Type B pancreatic cell (in vitro differentiated cells): ENCODE results near the gene RAC3. TPM values are rescaled to one million over a fixed set of nuclear protein-coding genes. Genes with fewer than 3 reads are reported as not detected.
A peak's percentile ranks its signal among the peaks of the same experiment; 100 is the strongest.

ENCODE experiments used
- DNase-seq: peaks from one replicate; pipeline ENCODE4 v3.0.0; 2021; ENCODE audit warnings: mixed read lengths; ENCODE audit not compliant: unreplicated experiment; ENCODE audit errors: extremely low spot score
- H3K27ac Mint-ChIP-seq: 2 replicates; pipeline ENCODE4 v1.8.0; 2021; ENCODE audit warnings: mild to moderate bottlenecking, mixed read lengths
- H3K27me3 Mint-ChIP-seq: 2 replicates; pipeline ENCODE4 v1.8.0; 2021; ENCODE audit warnings: mixed read lengths
- H3K36me3 Mint-ChIP-seq: 2 replicates; pipeline ENCODE4 v1.8.0; 2021; ENCODE audit warnings: mixed read lengths
- H3K4me1 Mint-ChIP-seq: one replicate; pipeline ENCODE4 v1.8.0; 2021; ENCODE audit warnings: mixed read lengths; ENCODE audit not compliant: unreplicated experiment
- H3K4me3 Mint-ChIP-seq: 2 replicates; pipeline ENCODE4 v1.8.0; 2021; ENCODE audit warnings: mild to moderate bottlenecking, mixed read lengths
- H3K9me3 Mint-ChIP-seq: 2 replicates; pipeline ENCODE4 v1.8.0; 2021; ENCODE audit warnings: mixed read lengths
- total RNA-seq: library from RNA; stranded (reverse); gene quantifications from 2 replicates; pipeline ENCODE4 v1.2.1, GENCODE V29; 2021; ENCODE audit warnings: low replicate concordance
- TF ChIP-seq, protein P1 (sequence below): fragments of 200-600 bp; sonication (generic); conservative IDR thresholded peaks from 2 replicates; pipeline ENCODE4 v1.5.0; 2021; ENCODE audit warnings: antibody characterized with exemption, mild to moderate bottlenecking

The RAC3 gene
- total RNA-seq, 1 donor from 2014 or later: 51.7 TPM

DNA sequence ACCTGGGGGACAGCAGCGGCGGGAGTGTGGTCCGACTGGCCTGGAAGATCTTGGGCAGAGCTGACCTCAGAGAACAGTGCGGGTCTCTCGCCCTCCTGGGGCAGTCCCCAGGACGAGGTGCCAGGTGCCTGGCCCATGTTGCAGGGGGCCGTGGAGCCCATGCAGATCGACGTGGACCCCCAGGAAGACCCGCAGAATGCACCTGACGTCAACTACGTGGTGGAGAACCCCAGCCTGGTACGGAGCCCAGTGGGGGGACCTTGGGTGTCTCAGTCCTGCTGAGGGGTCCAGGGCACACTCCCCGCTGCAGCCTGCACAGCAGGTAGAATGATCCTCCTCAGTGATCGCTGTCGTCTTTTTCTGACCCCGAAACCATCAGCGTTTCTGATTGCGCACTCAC, 21.7 kb downstream of the RAC3 start:
- TF ChIP-seq, protein P1, sequence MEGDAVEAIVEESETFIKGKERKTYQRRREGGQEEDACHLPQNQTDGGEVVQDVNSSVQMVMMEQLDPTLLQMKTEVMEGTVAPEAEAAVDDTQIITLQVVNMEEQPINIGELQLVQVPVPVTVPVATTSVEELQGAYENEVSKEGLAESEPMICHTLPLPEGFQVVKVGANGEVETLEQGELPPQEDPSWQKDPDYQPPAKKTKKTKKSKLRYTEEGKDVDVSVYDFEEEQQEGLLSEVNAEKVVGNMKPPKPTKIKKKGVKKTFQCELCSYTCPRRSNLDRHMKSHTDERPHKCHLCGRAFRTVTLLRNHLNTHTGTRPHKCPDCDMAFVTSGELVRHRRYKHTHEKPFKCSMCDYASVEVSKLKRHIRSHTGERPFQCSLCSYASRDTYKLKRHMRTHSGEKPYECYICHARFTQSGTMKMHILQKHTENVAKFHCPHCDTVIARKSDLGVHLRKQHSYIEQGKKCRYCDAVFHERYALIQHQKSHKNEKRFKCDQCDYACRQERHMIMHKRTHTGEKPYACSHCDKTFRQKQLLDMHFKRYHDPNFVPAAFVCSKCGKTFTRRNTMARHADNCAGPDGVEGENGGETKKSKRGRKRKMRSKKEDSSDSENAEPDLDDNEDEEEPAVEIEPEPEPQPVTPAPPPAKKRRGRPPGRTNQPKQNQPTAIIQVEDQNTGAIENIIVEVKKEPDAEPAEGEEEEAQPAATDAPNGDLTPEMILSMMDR: no peak
- peak overlapping the region; percentile 43 for H3K27ac Mint-ChIP-seq

DNA sequence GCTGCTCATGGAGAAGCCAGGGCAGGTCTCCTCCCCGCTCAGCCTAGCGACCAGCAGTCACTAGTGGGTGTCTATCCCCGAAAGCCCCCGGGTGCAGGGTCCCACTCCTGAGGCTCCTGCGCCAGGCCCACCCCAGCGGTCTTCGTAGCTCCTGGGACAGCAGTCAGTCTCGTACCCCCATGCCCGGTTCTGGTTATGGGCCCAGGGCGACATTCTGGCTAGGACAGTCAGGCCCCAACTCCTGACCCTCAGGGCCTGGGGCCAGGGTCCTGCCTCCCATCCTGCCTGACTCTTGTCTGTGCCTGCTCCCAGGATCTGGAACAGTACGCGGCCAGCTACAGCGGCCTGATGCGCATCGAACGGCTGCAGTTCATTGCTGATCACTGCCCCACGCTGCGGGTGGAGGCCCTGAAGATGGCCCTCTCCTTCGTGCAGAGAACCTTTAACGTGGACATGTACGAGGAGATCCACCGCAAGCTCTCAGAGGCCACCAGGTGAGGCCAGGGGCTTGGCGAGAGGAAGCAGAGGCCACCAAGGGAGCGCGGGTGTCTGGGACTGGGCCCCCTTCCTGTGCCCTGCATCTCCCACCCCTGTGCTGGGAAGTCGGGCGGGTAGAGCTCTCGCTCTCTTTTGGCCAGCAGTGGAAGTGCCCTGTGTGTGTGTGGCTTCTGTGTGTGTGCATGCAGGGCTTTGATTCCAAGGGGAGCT, 22.2 kb downstream of the RAC3 start:
- no peak for DNase-seq
- Mint-ChIP-seq H3K4me1 (no peaks in the 10 kb centered on the region), H3K27me3 (no peaks in the 10 kb centered on the region), H3K4me3 (peak overlapping the region; percentile 81), H3K27ac (peak overlapping the region; percentile 43), H3K9me3 (no peaks in the 10 kb centered on the region), H3K36me3 (no peaks in the 10 kb centered on the region)
- TF ChIP-seq, protein P1: no peak

More for the DNA sequence above, 21.7 kb downstream of the RAC3 start:
- H3K4me3 Mint-ChIP-seq: peak overlapping the region; percentile 81
- no peaks in the 10 kb centered on the region for H3K36me3 Mint-ChIP-seq
- no peaks in the 10 kb centered on the region for H3K27me3 Mint-ChIP-seq
- no peaks in the 10 kb centered on the region for H3K4me1 Mint-ChIP-seq
- no peaks in the 10 kb centered on the region for H3K9me3 Mint-ChIP-seq
- DNase-seq: no peak

DNA sequence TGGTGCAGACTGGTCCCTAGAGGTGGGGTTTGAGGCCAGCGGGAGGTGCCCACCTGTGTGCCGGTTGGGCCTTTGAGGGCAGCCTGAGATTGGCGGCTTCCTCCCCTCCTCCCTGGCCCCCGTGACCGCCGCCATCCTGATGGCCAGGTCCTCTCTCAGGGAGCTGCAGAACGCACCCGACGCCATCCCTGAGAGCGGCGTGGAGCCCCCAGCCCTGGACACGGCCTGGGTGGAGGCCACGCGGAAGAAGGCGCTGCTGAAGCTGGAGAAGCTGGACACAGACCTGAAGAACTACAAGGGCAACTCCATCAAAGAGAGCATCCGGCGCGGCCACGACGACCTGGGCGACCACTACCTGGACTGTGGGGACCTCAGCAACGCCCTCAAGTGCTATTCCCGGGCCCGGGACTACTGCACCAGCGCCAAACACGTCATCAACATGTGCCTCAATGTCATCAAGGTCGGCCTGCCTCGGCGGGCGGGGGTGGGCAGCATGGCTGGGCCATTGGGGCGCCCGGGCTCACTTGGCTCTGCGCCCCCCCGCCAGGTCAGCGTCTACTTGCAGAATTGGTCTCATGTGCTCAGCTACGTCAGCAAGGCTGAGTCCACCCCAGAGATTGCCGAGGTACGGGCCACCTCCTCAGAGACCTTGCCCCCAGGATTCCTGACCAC, 23.0 kb downstream of the RAC3 start:
- Mint-ChIP-seq H3K27ac (no peak overlapping the region), H3K36me3 (no peaks in the 10 kb centered on the region), H3K4me3 (peak overlapping the region; percentile 52), H3K4me1 (no peaks in the 10 kb centered on the region), H3K9me3 (no peaks in the 10 kb centered on the region), H3K27me3 (no peaks in the 10 kb centered on the region)
- no peak for DNase-seq
- TF ChIP-seq, protein P1: no peak

DNA sequence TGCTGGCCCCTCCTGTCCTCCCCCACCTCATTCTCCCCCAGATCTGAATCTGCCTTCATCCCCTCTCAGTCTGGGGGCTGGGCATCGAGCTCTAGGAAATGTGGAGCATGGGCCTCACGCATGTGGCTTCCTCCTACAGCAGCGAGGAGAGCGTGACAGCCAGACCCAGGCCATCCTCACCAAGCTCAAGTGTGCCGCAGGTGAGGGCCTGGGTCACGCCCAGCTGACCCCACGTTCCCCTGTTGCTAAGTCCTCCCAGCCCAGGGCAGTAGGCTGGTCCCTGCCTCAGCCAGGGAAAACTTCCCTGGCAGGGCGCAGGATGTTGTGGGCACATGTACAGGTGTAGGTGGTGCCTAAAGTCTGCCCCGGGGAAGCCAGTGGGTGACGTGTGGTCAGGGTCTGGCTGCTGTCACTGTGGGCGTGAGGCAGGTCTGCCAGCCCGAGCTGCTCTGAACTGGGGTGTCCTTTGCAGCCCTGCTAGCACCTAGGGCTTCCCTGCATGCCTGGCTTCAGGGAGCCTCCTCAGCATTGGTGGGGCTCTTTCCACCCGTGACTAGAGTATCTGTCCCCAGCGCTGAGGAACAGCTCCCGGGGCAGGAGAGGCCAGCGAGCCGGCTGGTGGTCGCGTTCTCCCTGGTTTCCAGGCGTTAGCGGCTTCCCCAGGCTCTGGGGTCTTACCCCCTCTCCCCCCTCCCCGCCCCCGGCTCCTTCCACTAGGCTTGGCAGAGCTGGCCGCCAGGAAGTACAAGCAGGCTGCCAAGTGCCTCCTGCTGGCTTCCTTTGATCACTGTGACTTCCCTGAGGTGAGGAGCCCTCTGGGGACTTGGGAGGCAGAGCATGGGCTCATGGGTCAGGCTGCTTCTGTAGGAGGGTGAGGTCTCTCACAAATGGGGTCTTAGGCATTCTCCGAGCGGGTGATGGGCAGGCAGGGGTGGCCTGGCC, 23.8 kb downstream of the RAC3 start:
- Mint-ChIP-seq H3K9me3 (no peaks in the 10 kb centered on the region), H3K4me3 (no peak overlapping the region)
- TF ChIP-seq, protein P1: no peak

GRCh38 chr17:82055965-82056728, 24.7 kb downstream of the RAC3 start:
- H3K27ac Mint-ChIP-seq: no peak overlapping the region
- TF ChIP-seq, protein P1: no peak
- no peaks in the 10 kb centered on the region for H3K36me3 Mint-ChIP-seq
- no peak overlapping the region for H3K4me3 Mint-ChIP-seq
- H3K27me3 Mint-ChIP-seq: no peaks in the 10 kb centered on the region
- no peak for DNase-seq
- no peaks in the 10 kb centered on the region for H3K4me1 Mint-ChIP-seq
- no peaks in the 10 kb centered on the region for H3K9me3 Mint-ChIP-seq

More for the DNA sequence above, 23.8 kb downstream of the RAC3 start:
- Mint-ChIP-seq H3K27me3 (no peaks in the 10 kb centered on the region), H3K36me3 (no peaks in the 10 kb centered on the region), H3K4me1 (no peaks in the 10 kb centered on the region), H3K27ac (no peak overlapping the region)
- no peak for DNase-seq
